HG02759 (cell line): Measurements from ENCODE around the gene ETF1.

Source experiments
- ATAC-seq: cut with Tn5 transposase; IDR thresholded peaks from one replicate; pipeline ENCODE4 v1.9.1; 2021; ENCODE audit warnings: mild to moderate bottlenecking, moderate library complexity; ENCODE audit not compliant: unreplicated experiment

ETF1 gene

GRCh38 chr5:138542956-138543729, at the start of gene ETF1:
ETF1 (minus strand) TSS chr5:138543236; CDS start chr5:138542918, 318 bp downstream.
- peak; percentile 94 for ATAC-seq

DNA sequence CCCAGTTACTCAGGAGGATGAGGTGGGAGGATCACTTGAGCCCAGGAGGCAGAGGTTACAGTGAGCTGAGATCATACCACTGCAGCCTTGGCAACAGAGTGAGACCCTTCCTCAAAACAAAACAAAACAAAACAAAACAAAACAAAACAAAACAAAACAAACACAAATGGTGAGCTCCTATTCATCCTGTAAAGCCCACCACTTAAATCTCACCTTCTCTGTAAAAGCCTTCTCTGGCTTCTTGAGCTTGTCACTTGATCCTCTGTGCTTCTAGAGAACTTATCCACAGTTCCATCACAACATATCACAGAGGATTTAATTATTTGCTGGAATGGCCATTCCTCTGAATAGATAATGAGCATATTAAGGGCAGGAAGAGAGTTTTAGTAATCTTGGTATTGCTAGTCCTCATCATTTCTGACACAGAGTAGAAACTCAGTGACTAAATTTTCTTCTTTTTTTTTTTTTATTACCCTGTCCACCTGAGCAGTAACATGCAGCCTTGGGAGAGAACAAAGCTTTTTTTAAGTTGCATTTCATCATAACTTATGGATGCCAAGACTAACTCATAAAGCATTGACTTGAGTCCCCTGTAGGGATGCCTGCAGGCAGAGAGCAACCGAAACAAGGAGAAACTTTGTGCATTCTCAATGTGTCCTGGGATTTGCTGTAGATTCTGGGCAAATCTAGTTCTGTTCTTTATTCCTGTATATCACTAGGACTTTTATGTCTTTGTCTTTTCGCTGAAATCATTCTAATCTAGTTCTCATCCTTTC, 45.2 kb upstream of the ETF1 start:
- no peak for ATAC-seq

GRCh38 chr5:138585157-138585556, 42.1 kb upstream of the ETF1 start:
- no peak for ATAC-seq

DNA sequence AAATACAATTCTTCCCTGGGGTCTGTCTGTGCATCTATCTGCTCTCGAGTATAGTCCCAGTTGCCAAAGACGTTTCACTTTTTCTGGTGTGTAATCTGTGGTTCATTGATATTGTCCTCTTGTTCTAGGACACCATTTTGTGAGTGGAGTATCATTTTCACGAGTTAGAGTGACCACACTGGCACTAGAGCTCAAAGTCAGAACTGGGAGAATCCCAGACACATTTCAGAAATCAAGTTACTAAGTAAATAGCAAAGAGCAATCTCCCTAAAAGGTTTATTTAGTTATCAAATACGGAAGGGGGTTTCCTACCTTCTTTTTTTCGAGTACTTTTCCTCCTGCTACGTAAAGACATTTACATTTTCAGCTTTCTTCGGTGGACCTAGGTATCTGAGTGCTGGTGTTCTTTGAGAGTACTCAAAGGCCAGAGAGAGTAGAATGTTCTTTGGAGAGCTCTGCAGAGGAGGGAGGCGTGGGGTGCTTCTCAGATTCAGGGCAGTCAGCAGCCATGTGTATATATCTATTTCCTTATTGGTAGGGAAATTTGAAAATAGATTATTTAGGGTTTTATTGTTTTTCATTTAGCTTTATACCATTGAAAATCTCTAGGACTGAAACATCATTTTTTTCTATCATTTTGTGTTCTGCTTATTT, 41.1 kb upstream of the ETF1 start:
- ATAC-seq: no peak

GRCh38 chr5:138582959-138583358, 39.9 kb upstream of the ETF1 start:
- ATAC-seq: no peak

- ATAC-seq: no peak
Observed at GRCh38 chr5:138580777-138581176, 37.7 kb upstream of the ETF1 start.

- no peak for ATAC-seq
Observed at GRCh38 chr5:138580001-138580400, 37.0 kb upstream of the ETF1 start.

GRCh38 chr5:138579517-138579863, 36.5 kb upstream of the ETF1 start:
- ATAC-seq: no peak

DNA sequence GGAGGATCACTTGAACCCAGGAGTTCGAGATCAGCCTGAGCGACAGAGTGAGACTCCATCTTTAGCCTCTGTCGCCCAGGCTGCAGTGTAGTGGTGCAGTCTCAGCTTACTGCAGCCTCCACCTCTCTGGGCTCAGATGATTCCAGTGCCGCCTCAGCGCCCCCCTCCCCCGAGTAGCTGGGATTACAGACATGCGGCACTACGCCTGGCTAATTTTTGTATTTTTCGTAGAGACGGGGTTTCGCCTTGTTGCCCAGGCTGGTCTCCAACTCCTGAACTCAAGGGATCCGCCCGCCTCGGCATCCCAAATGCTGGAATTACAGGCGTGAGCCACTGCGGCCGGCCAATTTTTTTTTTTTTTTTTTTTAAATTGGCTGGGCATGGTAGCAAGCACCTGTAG, 34.4 kb upstream of the ETF1 start:
- ATAC-seq: no peak

DNA sequence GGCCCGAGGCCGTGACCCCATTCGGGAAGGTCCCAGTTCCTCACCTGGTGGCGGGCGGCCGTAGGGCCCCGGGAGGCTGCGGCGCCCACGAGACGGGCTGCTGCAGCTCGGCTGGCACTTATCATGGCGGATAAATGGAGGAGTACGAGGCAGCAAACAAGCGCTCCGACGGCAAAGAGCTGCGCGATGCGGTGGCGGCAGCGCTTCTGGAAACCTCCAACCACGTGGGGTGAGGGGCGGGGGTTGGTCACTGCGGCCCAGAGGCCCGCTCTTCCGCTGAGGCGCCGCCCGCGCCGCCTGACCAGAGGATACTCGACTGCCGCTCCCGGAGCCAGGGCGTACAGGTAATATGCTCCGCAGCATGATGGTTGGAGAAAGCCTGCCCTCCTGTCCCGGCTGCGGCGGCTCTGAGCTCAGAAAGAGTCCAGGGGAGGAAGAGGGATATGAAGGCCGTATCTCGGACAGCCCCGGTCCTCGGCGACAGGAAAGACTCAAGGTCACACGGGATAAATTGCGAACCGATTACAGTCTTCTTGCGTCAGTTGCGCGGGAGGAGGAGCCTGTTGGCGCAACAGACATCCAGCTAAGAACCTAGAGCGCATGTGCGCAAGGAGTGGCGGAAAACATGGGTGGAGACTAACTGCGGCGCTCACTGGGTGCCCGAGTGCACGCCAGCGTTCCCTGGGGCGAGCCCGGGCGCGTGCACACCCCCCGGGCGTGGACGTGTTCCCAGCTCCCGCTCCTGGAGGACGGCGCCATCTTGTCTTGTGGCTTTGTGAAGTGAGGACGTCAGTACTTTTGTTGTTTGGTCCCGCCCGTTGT, 32.4 kb upstream of the ETF1 start, which contains the start of gene HSPA9:
Gene HSPA9 (minus strand): TSS at position 208 of the 822 bp plus-strand sequence. CDS start 83 bp downstream, at position 125.
- ATAC-seq: peak; percentile 83

DNA sequence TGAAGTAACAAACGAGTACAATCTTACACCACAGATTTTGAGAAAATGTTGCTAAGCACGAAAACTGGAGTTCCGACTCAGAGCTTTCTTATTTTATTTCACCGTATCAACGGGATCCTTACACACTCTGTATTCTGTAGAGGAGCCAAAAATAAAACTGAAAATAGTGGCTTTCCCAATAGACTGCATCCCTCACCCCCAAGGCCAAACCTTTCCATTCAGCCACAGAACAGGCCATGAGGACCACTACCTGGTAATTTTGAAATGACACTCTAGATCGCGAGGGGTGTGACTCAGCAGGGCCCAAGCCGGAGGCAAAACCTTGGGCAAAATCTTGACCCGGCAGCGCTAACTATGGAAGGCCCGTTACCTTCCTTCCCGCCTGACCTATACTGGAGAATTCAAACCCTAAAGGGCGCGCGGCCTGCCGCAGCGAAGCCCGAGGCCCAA, 31.7 kb upstream of the ETF1 start:
- ATAC-seq: peak; percentile 26

GRCh38 chr5:138573949-138574670, 31.1 kb upstream of the ETF1 start:
- ATAC-seq: no peak

- no peak for ATAC-seq
Observed at GRCh38 chr5:138573223-138573622, 30.2 kb upstream of the ETF1 start.

DNA sequence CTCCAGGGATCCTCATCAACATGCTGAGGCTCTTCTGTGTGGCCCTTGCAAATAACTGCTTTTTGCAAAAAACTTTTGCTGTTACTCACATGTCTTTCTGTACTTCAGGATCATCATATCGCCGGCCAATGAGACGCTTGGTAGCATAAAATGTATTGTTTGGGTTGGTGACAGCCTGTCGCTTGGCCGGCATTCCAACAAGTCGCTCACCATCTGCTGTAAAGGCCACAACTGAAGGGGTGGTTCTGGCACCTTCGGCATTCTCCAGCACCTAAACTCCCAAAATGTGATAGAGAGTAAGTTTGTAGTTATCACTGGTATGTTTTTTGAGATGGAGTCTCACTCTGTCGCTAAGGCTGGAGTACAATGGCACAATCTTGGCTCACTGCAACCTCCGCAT, 27.8 kb upstream of the ETF1 start:
- no peak for ATAC-seq

DNA sequence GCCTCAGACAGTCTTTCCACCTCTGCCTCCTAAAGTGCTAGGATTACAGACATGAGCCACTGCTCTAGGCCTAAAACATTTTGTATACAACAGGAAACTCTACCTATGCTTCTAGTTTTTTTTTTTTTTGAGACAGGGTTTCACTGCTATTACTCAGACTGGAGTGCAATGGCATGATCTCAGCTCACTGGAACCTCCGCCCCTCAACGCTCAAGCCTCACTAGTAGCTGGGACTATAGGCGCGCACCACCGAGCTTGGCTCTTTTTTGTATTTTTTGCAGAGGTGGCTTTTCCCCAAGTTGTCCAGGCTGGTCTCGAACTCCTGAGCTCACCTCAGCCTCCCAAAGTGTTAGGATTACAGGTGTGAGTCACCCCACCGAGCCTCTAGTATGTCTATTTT, 26.7 kb upstream of the ETF1 start:
- ATAC-seq: no peak

DNA sequence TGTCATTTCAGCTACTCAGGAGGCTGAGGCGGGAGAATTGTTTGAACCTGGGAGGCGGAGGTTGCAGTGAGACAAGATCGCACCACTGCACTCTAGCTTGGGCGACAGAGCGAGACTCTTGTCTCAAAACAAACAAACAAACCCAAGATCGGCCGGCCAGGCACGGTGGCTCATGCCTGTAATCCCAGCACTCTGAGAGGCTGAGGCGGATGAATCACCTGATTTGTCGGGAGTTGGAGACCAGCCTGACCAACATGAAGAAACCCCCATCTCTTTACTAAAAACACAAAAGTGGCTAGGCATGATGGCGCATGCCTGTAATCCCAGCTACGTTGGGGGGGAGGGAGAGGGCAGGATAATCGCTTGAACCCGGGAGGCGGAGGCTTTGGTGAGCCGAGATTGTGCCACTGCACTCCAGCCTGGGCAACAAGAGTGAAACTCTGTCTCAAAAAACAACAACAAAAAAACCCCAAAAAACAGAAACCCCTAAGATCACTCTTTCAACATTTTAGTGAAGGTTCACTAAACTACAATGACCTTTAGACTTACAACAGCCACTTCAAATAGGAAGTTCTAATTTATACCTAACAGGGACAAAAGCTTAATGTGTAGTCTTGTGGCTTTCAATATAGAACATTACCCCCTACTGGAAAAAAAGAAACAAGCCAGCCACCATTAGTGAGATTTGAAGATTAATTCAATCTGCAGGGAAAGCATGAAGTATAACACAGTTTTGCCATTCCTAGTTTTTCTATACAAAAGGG, 25.2 kb upstream of the ETF1 start:
- ATAC-seq: no peak

DNA sequence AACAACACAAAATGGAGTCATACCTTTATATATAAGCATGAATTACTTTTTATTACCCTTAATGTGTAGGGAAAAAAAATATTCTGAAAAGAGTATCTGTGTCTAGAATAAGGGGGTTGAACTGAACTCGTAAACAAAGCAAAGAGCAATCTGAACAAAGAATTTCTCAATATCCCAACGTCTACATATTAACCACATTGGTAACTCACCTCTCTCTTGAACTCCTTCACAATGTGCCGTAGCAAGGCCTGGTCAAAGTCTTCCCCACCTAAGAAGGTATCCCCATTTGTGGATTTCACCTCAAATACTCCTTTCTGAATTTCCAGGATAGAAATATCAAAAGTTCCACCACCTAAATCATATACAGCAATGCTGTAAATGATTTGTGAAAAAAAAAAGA, 23.8 kb upstream of the ETF1 start:
- no peak for ATAC-seq

- ATAC-seq: no peak
Observed at GRCh38 chr5:138565100-138565821, 22.2 kb upstream of the ETF1 start.

GRCh38 chr5:138564242-138564641, 21.2 kb upstream of the ETF1 start:
- no peak for ATAC-seq
